GM21737 (cell line): ENCODE measurements around the gene GDA.

Source experiments
- ATAC-seq: cut with Tn5 transposase; IDR thresholded peaks from one replicate; pipeline ENCODE4 v1.9.1; 2021; ENCODE audit warnings: mild to moderate bottlenecking, moderate library complexity; ENCODE audit not compliant: unreplicated experiment

GDA gene

GRCh38 chr9:72149231-72149975 lies at the start of gene GDA:
Gene GDA, plus strand, starts transcription at chr9:72149440. Its CDS starts 120 bp downstream, at chr9:72149560.
- no peak for ATAC-seq

- ATAC-seq: no peak
Measured at GRCh38 chr9:72102520-72102919, 46.7 kb upstream of the GDA start.

- ATAC-seq: no peak
Measured at GRCh38 chr9:72113056-72113455, 36.2 kb upstream of the GDA start.

- ATAC-seq: no peak
Measured at GRCh38 chr9:72119853-72120252, 29.4 kb upstream of the GDA start.

GRCh38 chr9:72124947-72125346 lies 24.3 kb upstream of the GDA start:
- ATAC-seq: no peak

- no peak for ATAC-seq
Measured at GRCh38 chr9:72127753-72128152, 21.5 kb upstream of the GDA start.

- ATAC-seq: no peak
Measured at GRCh38 chr9:72128526-72128925, 20.7 kb upstream of the GDA start.

- no peak for ATAC-seq
Measured at GRCh38 chr9:72129271-72130156, 19.7 kb upstream of the GDA start.

- no peak for ATAC-seq
Measured at GRCh38 chr9:72130321-72130720, 18.9 kb upstream of the GDA start.

GRCh38 chr9:72131206-72131605 lies 18.0 kb upstream of the GDA start:
- no peak for ATAC-seq

- ATAC-seq: no peak
Measured at GRCh38 chr9:72132052-72132451, 17.2 kb upstream of the GDA start.

GRCh38 chr9:72133365-72134035 lies 15.7 kb upstream of the GDA start:
- ATAC-seq: no peak

GRCh38 chr9:72134801-72135200 lies 14.4 kb upstream of the GDA start:
- ATAC-seq: no peak

GRCh38 chr9:72137697-72138365 lies 11.4 kb upstream of the GDA start:
- no peak for ATAC-seq

- ATAC-seq: no peak
Measured at GRCh38 chr9:72139226-72139625, 10.0 kb upstream of the GDA start.

- ATAC-seq: no peak
Measured at GRCh38 chr9:72140586-72140985, 8.7 kb upstream of the GDA start.

GRCh38 chr9:72141484-72141883 lies 7.8 kb upstream of the GDA start:
- no peak for ATAC-seq

GRCh38 chr9:72144756-72145492 lies 4.3 kb upstream of the GDA start:
- ATAC-seq: no peak

- ATAC-seq: no peak
Measured at GRCh38 chr9:72145733-72146505, 3.3 kb upstream of the GDA start.

GRCh38 chr9:72147676-72148075 lies 1.6 kb upstream of the GDA start:
- ATAC-seq: no peak
